Head of caudate nucleus (tissue), 42 donors: ENCODE data around the gene RNASEH2A.

Source experiments
- DNase-seq, 42 donors: peaks; one replicate each; pipeline versions ENCODE4 v3.0.0 to v3.0.0-alpha.2; 2020 to 2021; ENCODE audit warnings: mixed read lengths in 7 of 42
- intact Hi-C: fragments of 100-400 bp; cut with DNase I; formaldehyde crosslinking; loops from one replicate; pipeline ENCODE4 v1.15.0; 2022

Gene RNASEH2A

GRCh38 chr19:12806242-12807081 lies at the start of gene RNASEH2A:
TSS of gene RNASEH2A (plus strand) at chr19:12806584. CDS start at chr19:12806674, 90 bp downstream.
- DNase-seq: peak; percentile 82 to 97 (median 92)
- intact Hi-C loops: no loop called here

- intact Hi-C loops: no loop called here
- peak; percentile 29 to 84 (median 64) for DNase-seq
Observed at GRCh38 chr19:12757544-12758274, 48.7 kb upstream of the RNASEH2A start.

- intact Hi-C loops: loop anchor here (5.0 kb wide), 1 partner anchor 38 kb away; no protein-coding TSS in a partner anchor
- no peak for DNase-seq
Observed at GRCh38 chr19:12759686-12760085, 46.7 kb upstream of the RNASEH2A start.

- intact Hi-C loops: loop anchor here (5.0 kb wide), 1 partner anchor 34 kb away; no protein-coding TSS in a partner anchor
- DNase-seq: no peak
Observed at GRCh38 chr19:12763100-12763499, 43.3 kb upstream of the RNASEH2A start.

GRCh38 chr19:12764698-12765097 lies 41.7 kb upstream of the RNASEH2A start:
- DNase-seq: no peak
- intact Hi-C loops: loop anchor here (5.0 kb wide), 2 partner anchors 33 to 83 kb away; no protein-coding TSS in a partner anchor

GRCh38 chr19:12766051-12766521 lies 40.3 kb upstream of the RNASEH2A start:
- DNase-seq: peak in 35 of 42 donors; percentile 65 to 93 (median 85)
- intact Hi-C loops: loop anchor here (5.0 kb wide), 1 partner anchor 81 kb away; no protein-coding TSS in a partner anchor

- intact Hi-C loops: loop anchor here (5.0 kb wide), 1 partner anchor 80 kb away; no protein-coding TSS in a partner anchor
- no peak for DNase-seq
Observed at GRCh38 chr19:12767150-12767549, 39.2 kb upstream of the RNASEH2A start.

- intact Hi-C loops: loop anchor here (5.0 kb wide), 1 partner anchor 80 kb away; no protein-coding TSS in a partner anchor
- no peak for DNase-seq
Observed at GRCh38 chr19:12767666-12768065, 38.7 kb upstream of the RNASEH2A start.

- no peak for DNase-seq
- intact Hi-C loops: loop anchor here (5.0 kb wide), 1 partner anchor 78 kb away; no protein-coding TSS in a partner anchor
Observed at GRCh38 chr19:12769689-12770088, 36.7 kb upstream of the RNASEH2A start.

GRCh38 chr19:12770922-12771321 lies 35.5 kb upstream of the RNASEH2A start:
- DNase-seq: no peak
- intact Hi-C loops: no loop called here

GRCh38 chr19:12772323-12772722 lies 34.1 kb upstream of the RNASEH2A start:
- intact Hi-C loops: no loop called here
- DNase-seq: no peak

- intact Hi-C loops: no loop called here
Observed at GRCh38 chr19:12773571-12773970, 32.8 kb upstream of the RNASEH2A start.

GRCh38 chr19:12774588-12775555 lies 31.5 kb upstream of the RNASEH2A start, which contains the start of gene HOOK2:
TSS of gene HOOK2 (minus strand) at chr19:12775552. CDS start at chr19:12775449, 103 bp downstream.
- intact Hi-C loops: no loop called here
- peak in 33 of 42 donors; percentile 25 to 79 (median 60) for DNase-seq

More at GRCh38 chr19:12773571-12773970, 32.8 kb upstream of the RNASEH2A start:
- DNase-seq: no peak

GRCh38 chr19:12777217-12778016 lies 29.0 kb upstream of the RNASEH2A start:
- intact Hi-C loops: loop anchor here (2.0 kb wide), 1 partner anchor 19 kb away; no protein-coding TSS in a partner anchor
- peak; percentile 58 to 93 (median 86) for DNase-seq

GRCh38 chr19:12778017-12778904 lies 28.1 kb upstream of the RNASEH2A start:
- intact Hi-C loops: no loop called here
- DNase-seq: peak in 38 of 42 donors; percentile 40 to 79 (median 62)

GRCh38 chr19:12778905-12779161 lies 27.6 kb upstream of the RNASEH2A start:
- intact Hi-C loops: no loop called here
- no peak for DNase-seq
